Measurements from ENCODE around the gene OCRL. TPM values are rescaled to one million over a fixed set of nuclear protein-coding genes. Genes with fewer than 3 reads are reported as not detected.

Gene OCRL
- total RNA-seq, 1 donor from 2014 or later = 34.3 TPM

DNA sequence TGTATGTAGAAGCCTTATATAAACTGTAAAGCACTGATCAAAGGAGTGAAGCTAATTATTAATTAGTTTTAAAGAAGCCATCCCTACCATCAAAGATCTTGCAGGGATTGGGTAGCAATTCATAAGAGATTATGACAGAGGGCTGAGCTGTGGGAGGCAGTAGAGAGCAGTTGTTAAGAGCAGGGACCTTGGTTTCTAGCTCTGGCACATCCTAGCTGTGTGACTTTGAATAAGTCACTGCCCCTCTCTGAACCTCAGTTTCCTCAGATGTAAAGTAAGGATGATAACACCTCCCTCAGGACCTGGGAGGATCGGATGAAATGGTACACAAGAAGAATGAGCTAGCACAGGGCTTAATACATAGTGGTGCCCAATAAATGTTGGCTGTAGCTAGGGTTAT is 69.3 kb downstream of the OCRL start:
- Mint-ChIP-seq H3K4me1 (ENCODE audit: low read depth, unreplicated experiment) (no peaks in the 10 kb centered on the region), H3K4me3 (ENCODE audit: unreplicated experiment) (no peak overlapping the region)
- TF ChIP-seq, protein P1, sequence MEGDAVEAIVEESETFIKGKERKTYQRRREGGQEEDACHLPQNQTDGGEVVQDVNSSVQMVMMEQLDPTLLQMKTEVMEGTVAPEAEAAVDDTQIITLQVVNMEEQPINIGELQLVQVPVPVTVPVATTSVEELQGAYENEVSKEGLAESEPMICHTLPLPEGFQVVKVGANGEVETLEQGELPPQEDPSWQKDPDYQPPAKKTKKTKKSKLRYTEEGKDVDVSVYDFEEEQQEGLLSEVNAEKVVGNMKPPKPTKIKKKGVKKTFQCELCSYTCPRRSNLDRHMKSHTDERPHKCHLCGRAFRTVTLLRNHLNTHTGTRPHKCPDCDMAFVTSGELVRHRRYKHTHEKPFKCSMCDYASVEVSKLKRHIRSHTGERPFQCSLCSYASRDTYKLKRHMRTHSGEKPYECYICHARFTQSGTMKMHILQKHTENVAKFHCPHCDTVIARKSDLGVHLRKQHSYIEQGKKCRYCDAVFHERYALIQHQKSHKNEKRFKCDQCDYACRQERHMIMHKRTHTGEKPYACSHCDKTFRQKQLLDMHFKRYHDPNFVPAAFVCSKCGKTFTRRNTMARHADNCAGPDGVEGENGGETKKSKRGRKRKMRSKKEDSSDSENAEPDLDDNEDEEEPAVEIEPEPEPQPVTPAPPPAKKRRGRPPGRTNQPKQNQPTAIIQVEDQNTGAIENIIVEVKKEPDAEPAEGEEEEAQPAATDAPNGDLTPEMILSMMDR (IDR thresholded peaks at IDR 0.05; ENCODE audit: partially characterized antibody, unreplicated experiment) = no peak

DNA sequence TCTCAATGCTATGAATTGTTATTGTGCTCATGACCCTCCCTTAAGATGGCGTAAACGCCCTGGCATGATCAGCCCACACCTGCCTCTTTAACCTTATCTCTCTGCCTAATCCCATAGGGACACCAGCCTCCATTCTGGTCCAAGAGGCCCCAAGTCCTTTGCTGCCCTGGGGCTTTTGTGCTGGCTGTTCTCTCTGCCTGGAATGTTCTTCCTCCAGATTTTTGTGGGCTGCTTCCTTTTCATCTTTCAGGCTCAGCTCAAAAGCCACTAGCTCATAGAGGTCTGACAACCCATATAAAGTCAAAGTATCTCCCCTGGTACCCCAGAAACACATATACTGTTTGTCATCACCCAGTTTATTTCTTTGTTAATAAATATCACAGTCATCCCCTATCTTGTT is 72.3 kb downstream of the OCRL start:
- no peak for DNase-seq
- H3K27ac Mint-ChIP-seq (ENCODE audit: unreplicated experiment) = no peak overlapping the region
- no peaks in the 10 kb centered on the region for H3K4me1 Mint-ChIP-seq (ENCODE audit: low read depth, unreplicated experiment)
- TF ChIP-seq, protein P1 (IDR thresholded peaks at IDR 0.05; ENCODE audit: partially characterized antibody, unreplicated experiment) = no peak
- no peaks in the 10 kb centered on the region for H3K9me3 Mint-ChIP-seq (ENCODE audit: unreplicated experiment)
- H3K27me3 Mint-ChIP-seq (ENCODE audit: unreplicated experiment) = no peaks in the 10 kb centered on the region
- no peaks in the 10 kb centered on the region for H3K36me3 Mint-ChIP-seq (ENCODE audit: unreplicated experiment)
- H3K4me3 Mint-ChIP-seq (ENCODE audit: unreplicated experiment) = no peak overlapping the region

More for the DNA sequence above, 69.3 kb downstream of the OCRL start:
- H3K9me3 Mint-ChIP-seq (ENCODE audit: unreplicated experiment) = no peaks in the 10 kb centered on the region
- no peak for DNase-seq
- no peak overlapping the region for H3K27ac Mint-ChIP-seq (ENCODE audit: unreplicated experiment)
- peaks cover 1% of the 10 kb centered on the region for H3K27me3 Mint-ChIP-seq (ENCODE audit: unreplicated experiment)
- H3K36me3 Mint-ChIP-seq (ENCODE audit: unreplicated experiment) = no peaks in the 10 kb centered on the region

DNA sequence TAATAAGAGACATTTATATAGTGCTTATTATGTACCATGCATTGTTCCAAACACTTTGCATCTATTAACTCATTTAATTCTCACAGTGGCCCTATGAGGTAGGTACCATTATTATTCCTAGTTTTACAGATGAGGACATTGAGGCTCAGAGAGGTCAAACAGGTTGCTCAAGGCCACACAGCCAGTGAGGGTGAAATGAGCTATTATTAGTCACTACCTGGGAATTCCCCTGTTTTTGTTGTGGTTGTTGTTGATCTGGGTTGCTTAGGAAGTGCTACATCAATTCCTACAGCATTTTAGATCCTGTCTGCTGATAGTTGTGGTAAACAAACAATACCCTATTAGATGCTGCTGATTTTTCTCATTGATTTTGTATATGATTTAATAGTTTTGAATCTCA is 73.5 kb downstream of the OCRL start:
- H3K27me3 Mint-ChIP-seq (ENCODE audit: unreplicated experiment) = no peaks in the 10 kb centered on the region
- TF ChIP-seq, protein P1 (IDR thresholded peaks at IDR 0.05; ENCODE audit: partially characterized antibody, unreplicated experiment) = no peak
- DNase-seq = no peak
- no peaks in the 10 kb centered on the region for H3K36me3 Mint-ChIP-seq (ENCODE audit: unreplicated experiment)
- no peak overlapping the region for H3K4me3 Mint-ChIP-seq (ENCODE audit: unreplicated experiment)
- no peak overlapping the region for H3K27ac Mint-ChIP-seq (ENCODE audit: unreplicated experiment)
- no peaks in the 10 kb centered on the region for H3K4me1 Mint-ChIP-seq (ENCODE audit: low read depth, unreplicated experiment)
- H3K9me3 Mint-ChIP-seq (ENCODE audit: unreplicated experiment) = no peaks in the 10 kb centered on the region

DNA sequence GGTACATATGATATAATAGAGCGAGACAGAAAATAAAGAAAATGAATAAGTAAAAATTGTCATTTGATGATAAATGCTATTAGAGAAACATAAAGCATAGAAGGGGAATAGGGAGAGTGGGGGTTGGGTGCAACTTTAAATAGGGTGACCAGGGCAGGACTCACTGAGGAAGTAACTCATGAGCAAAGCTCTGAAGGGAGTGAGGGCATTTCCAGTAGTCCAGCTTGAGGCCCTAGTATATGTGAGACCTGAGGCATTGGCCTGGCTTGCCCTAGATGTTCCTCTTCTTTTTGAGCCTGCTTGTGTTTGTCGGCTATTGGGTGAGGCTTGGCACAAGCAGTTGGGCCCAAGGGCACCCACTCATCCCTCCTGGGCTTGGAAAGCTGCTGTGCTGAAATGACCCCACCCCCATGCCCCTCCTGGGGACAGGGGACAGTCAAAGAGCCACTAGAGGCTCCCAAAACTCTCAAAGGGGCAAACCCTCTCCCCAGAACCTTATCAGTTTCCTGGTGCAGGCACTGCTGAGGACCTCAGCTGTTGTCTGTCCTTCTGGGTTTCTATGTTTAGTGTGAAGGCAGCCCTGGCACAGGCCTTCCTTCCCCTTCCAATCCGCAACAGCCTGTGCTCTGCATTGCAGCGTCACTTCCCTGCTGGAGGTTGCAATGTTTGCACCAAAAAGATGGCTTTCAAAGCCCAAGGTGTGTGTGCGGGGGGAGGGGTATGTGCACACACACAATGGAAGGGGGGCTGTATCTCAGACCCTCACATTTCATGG is 74.6 kb downstream of the OCRL start:
- TF ChIP-seq, protein P1 (IDR thresholded peaks at IDR 0.05; ENCODE audit: partially characterized antibody, unreplicated experiment) = no peak
- no peaks in the 10 kb centered on the region for H3K36me3 Mint-ChIP-seq (ENCODE audit: unreplicated experiment)
- DNase-seq = no peak
- no peak overlapping the region for H3K27ac Mint-ChIP-seq (ENCODE audit: unreplicated experiment)
- H3K4me3 Mint-ChIP-seq (ENCODE audit: unreplicated experiment) = no peak overlapping the region
- H3K27me3 Mint-ChIP-seq (ENCODE audit: unreplicated experiment) = no peaks in the 10 kb centered on the region
- H3K4me1 Mint-ChIP-seq (ENCODE audit: low read depth, unreplicated experiment) = no peaks in the 10 kb centered on the region
- no peaks in the 10 kb centered on the region for H3K9me3 Mint-ChIP-seq (ENCODE audit: unreplicated experiment)

DNA sequence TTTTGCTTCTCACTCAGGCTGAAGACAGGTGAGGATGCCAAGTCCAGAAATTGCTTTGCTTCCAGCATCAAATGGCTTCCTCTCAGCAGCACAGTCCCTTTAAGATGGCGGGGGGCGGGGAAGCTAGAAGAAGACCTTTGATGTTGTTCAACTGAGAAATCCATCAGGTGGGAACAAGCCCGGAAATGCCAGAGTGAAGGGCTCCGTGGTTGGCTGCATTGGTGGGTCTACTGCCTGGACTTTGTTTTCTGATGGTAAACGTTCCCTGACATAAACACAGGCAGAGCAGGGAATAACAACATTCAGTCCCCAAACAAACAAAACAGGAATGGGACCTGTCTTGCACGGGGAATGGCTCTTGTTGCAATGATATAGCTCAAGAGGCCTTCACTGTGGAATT is 77.4 kb downstream of the OCRL start:
- H3K9me3 Mint-ChIP-seq (ENCODE audit: unreplicated experiment) = no peaks in the 10 kb centered on the region
- no peak overlapping the region for H3K4me3 Mint-ChIP-seq (ENCODE audit: unreplicated experiment)
- DNase-seq = no peak
- no peaks in the 10 kb centered on the region for H3K4me1 Mint-ChIP-seq (ENCODE audit: low read depth, unreplicated experiment)
- TF ChIP-seq, protein P1 (IDR thresholded peaks at IDR 0.05; ENCODE audit: partially characterized antibody, unreplicated experiment) = no peak
- no peaks in the 10 kb centered on the region for H3K27me3 Mint-ChIP-seq (ENCODE audit: unreplicated experiment)
- H3K36me3 Mint-ChIP-seq (ENCODE audit: unreplicated experiment) = no peaks in the 10 kb centered on the region
- no peak overlapping the region for H3K27ac Mint-ChIP-seq (ENCODE audit: unreplicated experiment)

Measured in glutamatergic neuron (in vitro differentiated cells).